OCI-LY7 (cell line): Measurements from ENCODE around the gene CCNJ.

Experiments used
- EZH2phosphoT487 ChIP-seq: fragments of 200-600 bp; sonication (generic); IDR thresholded peaks from 2 replicates; pipeline ENCODE4 v1.6.1; 2018; ENCODE audit warnings: low read depth, borderline replicate concordance, mild to moderate bottlenecking, mixed run types, antibody characterized with exemption, low read length, moderate library complexity, mixed read lengths
- TF ChIP-seq, protein P1 (sequence below): fragments of 200-600 bp; sonication (generic); conservative IDR thresholded peaks from 2 replicates; pipeline ENCODE4 v1.5.1; 2014; ENCODE audit warnings: mild to moderate bottlenecking, antibody characterized with exemption, low read length, moderate library complexity, mixed read lengths

- TF ChIP-seq, protein P1, sequence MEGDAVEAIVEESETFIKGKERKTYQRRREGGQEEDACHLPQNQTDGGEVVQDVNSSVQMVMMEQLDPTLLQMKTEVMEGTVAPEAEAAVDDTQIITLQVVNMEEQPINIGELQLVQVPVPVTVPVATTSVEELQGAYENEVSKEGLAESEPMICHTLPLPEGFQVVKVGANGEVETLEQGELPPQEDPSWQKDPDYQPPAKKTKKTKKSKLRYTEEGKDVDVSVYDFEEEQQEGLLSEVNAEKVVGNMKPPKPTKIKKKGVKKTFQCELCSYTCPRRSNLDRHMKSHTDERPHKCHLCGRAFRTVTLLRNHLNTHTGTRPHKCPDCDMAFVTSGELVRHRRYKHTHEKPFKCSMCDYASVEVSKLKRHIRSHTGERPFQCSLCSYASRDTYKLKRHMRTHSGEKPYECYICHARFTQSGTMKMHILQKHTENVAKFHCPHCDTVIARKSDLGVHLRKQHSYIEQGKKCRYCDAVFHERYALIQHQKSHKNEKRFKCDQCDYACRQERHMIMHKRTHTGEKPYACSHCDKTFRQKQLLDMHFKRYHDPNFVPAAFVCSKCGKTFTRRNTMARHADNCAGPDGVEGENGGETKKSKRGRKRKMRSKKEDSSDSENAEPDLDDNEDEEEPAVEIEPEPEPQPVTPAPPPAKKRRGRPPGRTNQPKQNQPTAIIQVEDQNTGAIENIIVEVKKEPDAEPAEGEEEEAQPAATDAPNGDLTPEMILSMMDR = no peak
- TF ChIP-seq EZH2phosphoT487 = no peak
These were observed 54.5 kb downstream of the CCNJ start for GRCh38 chr10:96097865-96098264.
